Ascending aorta (tissue), 2 donors: ENCODE data around the gene UBE2G2. TPM values are rescaled to one million over a fixed set of nuclear protein-coding genes. Genes with fewer than 3 reads are reported as not detected.

Experiments
- DNase-seq, 2 donors: peaks; one replicate each; pipeline ENCODE4 v3.0.0-alpha.2; 2019; ENCODE audit warnings: low spot score in 2 of 2
- H3K27ac ChIP-seq, 2 donors: fragments of 200-600 bp; sonication (generic); one replicate each; pipeline ENCODE4 v1.5.1; 2016 to 2017; ENCODE audit warnings: mild to moderate bottlenecking in 1 of 2
- H3K27me3 ChIP-seq: fragments of 200-600 bp; sonication (generic); one replicate; pipeline ENCODE4 v1.5.1; 2017
- H3K36me3 ChIP-seq, 2 donors: fragments of 200-600 bp; sonication (generic); one replicate each; pipeline ENCODE4 v1.5.1; 2016
- H3K4me1 ChIP-seq, 2 donors: fragments of 200-600 bp; sonication (generic); one replicate each; pipeline ENCODE4 v1.5.1; 2016 to 2017; ENCODE audit warnings: mild to moderate bottlenecking in 1 of 2
- H3K4me3 ChIP-seq, 2 donors: fragments of 200-600 bp; sonication (generic); one replicate each; pipeline ENCODE4 v1.5.1; 2016 to 2017; ENCODE audit warnings: mild to moderate bottlenecking in 1 of 2
- H3K9me3 ChIP-seq, 2 donors: fragments of 200-600 bp; sonication (generic); one replicate each; pipeline ENCODE4 v1.5.1; 2016
- CTCF ChIP-seq, 3 experiments: fragments of 200-600 bp in 2 of 3; fragments of 450-650 bp in 1 of 3; sonication (generic) in 2 of 3; IDR thresholded peaks; one replicate each; pipeline ENCODE4 v1.5.1; 2016 to 2019; ENCODE audit warnings: antibody characterized with exemption in 3 of 3, mild to moderate bottlenecking in 1 of 3, moderate library complexity in 1 of 3
- intact Hi-C: fragments of 100-400 bp; cut with DNase I; formaldehyde crosslinking; loops from one replicate; pipeline ENCODE4 v1.15.1; 2023
- total RNA-seq: library from RNA; depleted of rRNA; stranded (reverse); fragments of >200 nt; gene quantifications from one replicate; pipeline ENCODE4 v1.1.0, GENCODE V29; 2016

The UBE2G2 gene
- total RNA-seq, 1 donor from 2014 or later, result 58.1 TPM

DNA sequence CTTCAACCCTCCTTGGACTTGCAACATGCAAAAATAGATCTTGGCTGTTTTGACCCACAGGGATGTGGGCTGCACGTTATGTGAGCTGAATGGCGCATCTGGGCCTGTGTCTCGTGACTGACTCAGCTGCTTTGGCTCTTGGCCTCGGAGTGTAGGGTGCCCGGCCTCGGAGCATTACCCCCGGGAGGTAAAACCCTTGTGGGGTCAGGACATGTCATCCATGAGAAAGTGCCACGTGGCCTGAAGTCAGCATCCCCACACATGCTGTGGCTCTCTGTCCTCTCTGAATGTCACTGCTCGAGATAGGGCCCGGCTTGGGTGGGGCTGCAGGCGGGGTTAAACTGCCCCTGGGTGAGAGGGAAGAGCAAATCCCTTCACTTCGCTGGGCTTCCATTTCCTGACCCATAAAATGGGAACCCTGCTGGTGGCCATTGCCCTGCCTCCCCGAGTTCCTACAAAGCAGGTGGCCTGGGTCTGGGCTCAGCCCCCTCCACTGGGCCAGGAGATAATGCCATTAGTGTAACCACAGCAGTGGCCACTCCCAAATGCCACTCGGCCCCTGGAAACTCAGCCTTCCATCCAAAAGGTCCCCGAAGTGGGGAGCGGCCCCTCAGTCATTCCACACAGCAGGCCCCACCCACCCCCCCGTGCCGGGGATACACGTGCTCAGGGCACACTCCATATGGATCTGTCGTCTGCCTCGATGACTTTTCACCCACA lies 67.4 kb downstream of the UBE2G2 start:
- Histone ChIP-seq H3K27me3 (no peaks in the 10 kb centered on the region), H3K36me3 (no peaks in the 10 kb centered on the region), H3K27ac (no peak overlapping the region), H3K9me3 (peaks cover 7 to 14% of the 10 kb centered on the region in 2 donors), H3K4me3 (no peak overlapping the region), H3K4me1 (no peaks in the 10 kb centered on the region)
- DNase-seq, result no peak
- intact Hi-C loops, result no loop called here
- no peak for TF ChIP-seq CTCF (IDR thresholded peaks at IDR 0.05)

DNA sequence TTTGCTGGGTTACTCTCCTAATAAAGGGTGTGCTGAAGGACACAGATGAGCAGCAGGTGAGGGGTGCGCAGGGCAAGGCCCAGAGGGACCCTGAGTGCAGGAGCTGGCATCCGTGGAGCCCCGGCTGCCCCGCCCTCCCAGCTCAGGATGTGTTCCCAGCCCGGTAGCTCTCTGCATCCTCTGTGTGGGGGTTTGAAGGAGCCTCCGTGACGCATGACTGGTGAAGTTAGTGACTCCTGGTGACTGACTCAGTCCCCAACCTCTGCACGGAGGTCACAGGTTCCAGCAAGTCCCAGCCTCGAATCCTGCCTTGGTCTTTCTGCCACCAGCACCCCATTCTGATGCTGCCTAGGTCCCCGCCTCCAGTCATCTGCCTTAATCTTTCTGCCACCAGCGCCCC lies 68.7 kb downstream of the UBE2G2 start:
- no peak overlapping the region for H3K27ac ChIP-seq
- TF ChIP-seq CTCF (IDR thresholded peaks at IDR 0.05), result no peak
- intact Hi-C loops, result no loop called here
- no peak overlapping the region for H3K4me3 ChIP-seq
- no peaks in the 10 kb centered on the region for H3K4me1 ChIP-seq
- no peak for DNase-seq
- no peaks in the 10 kb centered on the region for H3K36me3 ChIP-seq
- no peaks in the 10 kb centered on the region for H3K27me3 ChIP-seq
- H3K9me3 ChIP-seq, result peaks cover 0 to 9% of the 10 kb centered on the region in 2 donors

DNA sequence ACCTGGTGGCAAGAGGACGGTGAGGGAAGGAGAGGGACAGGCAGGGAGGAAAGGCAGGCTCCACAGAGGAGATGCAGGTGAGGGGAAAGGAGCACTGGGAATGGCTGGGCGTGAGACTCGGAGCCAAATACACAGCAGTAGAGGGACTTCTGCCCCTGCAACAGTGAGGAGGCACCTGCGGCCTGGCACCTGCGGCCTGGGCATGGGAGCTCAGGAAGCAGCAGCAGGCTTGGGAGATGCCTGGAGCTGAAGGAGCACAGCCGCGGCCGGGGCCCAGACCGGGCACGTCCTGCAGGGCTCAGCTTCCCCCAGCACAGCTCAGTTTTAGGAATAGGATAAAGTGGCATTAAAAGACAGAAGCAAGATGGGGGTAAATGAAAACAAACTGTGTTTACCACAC lies 69.4 kb downstream of the UBE2G2 start:
- peak in 1 of 2 donors; percentile 31 for DNase-seq
- no peak for TF ChIP-seq CTCF (IDR thresholded peaks at IDR 0.05)
- H3K27me3 ChIP-seq, result no peaks in the 10 kb centered on the region
- no peak overlapping the region for H3K4me3 ChIP-seq
- H3K9me3 ChIP-seq, result peaks cover 0 to 2% of the 10 kb centered on the region in 2 donors
- no peak overlapping the region for H3K27ac ChIP-seq
- H3K4me1 ChIP-seq, result no peaks in the 10 kb centered on the region
- intact Hi-C loops, result no loop called here
- no peaks in the 10 kb centered on the region for H3K36me3 ChIP-seq

DNA sequence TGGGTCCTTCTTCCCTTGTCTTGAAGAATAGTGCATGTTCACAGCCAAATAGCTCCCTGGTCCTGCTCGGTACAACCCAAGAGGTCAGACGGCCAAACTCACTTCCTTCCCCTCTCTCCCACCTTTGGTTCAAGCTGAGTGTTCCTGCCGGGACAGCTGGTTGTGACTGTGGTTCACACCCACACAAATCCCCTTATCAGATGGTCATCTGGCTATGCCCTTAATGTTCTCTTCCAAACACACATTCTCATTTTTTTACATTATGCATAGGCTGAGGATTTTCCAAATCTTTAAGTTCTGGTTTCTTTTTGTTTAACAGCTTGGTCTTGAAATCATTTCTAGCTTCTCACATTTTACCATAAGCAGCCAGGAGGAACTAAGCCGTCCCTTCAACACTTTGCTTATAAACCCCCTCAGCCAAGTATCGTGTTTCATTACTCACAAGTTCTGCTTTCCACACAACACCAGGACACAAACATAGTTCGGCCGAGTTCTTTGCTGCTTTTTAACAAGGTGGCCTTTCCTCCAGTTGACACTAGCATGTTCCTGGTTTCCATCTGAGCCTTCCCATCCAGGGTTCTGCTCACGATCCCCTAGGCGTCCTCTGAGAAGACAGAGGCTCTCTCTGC lies 70.6 kb downstream of the UBE2G2 start:
- Histone ChIP-seq H3K27ac (no peak overlapping the region), H3K4me3 (no peak overlapping the region), H3K9me3 (no peaks in the 10 kb centered on the region), H3K36me3 (no peaks in the 10 kb centered on the region), H3K4me1 (no peaks in the 10 kb centered on the region), H3K27me3 (no peaks in the 10 kb centered on the region)
- peak in 1 of 2 donors; percentile 31 for DNase-seq
- TF ChIP-seq CTCF (IDR thresholded peaks at IDR 0.05), result no peak
- intact Hi-C loops, result no loop called here

DNA sequence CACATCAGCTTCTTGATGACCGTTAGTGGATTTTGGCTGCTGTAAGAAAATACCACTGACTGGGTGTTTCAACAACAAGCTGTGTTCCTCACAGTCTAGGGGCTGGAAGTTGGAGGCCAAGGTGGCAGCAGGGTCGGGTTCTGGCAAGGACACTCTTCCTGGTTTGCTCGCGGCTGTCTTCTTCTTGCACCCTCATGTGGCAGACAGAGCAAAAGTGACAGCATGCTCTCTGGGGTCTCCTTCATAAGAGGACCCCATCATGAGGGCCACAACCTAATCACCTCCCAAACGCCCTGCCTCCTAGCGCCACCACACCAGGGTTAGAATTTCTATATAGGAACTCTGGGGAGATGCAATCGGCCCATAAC lies 71.6 kb downstream of the UBE2G2 start:
- no peaks in the 10 kb centered on the region for H3K4me1 ChIP-seq
- TF ChIP-seq CTCF (IDR thresholded peaks at IDR 0.05), result no peak
- no peaks in the 10 kb centered on the region for H3K9me3 ChIP-seq
- no peak overlapping the region for H3K4me3 ChIP-seq
- DNase-seq, result peak in 1 of 2 donors; percentile 33
- intact Hi-C loops, result no loop called here
- H3K27me3 ChIP-seq, result no peaks in the 10 kb centered on the region
- H3K27ac ChIP-seq, result no peak overlapping the region
- H3K36me3 ChIP-seq, result no peaks in the 10 kb centered on the region
